ENCODE results near the gene PPA2. TPM values are rescaled to one million over a fixed set of nuclear protein-coding genes. Genes with fewer than 3 reads are reported as not detected.

Gene PPA2
- total and polyA plus RNA-seq, 7 donors = 33.1 to 48.5 (median 41.7) TPM

DNA sequence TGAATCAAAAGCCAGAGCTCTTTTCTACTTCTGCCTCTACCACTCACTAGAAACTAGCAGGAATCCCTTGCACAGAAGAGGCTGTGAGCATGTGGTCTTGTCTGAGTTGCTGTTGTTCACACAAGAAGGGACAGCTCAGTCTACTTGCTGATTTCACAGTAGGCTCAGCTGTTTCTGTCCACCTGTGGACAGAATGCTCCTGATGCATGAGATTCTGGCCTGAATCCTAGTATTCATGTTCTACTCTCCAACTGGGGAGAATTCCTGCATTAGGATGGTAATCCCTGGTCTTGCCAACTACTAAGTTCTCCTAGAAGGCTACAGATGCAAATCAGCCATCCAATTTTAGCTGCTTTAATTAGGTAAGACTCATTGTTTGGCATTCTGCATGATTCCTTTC is 112.8 kb downstream of the PPA2 start:
- no peak for DNase-seq
- H3K27me3 ChIP-seq (ENCODE audit: insufficient read depth in 3 of 3, low read length in 2 of 3) = no peaks in the 10 kb centered on the region
- H3K4me1 ChIP-seq = no peaks in the 10 kb centered on the region
- intact Hi-C loops (cut with DNase I) = no loop called here
- TF ChIP-seq, protein P1, sequence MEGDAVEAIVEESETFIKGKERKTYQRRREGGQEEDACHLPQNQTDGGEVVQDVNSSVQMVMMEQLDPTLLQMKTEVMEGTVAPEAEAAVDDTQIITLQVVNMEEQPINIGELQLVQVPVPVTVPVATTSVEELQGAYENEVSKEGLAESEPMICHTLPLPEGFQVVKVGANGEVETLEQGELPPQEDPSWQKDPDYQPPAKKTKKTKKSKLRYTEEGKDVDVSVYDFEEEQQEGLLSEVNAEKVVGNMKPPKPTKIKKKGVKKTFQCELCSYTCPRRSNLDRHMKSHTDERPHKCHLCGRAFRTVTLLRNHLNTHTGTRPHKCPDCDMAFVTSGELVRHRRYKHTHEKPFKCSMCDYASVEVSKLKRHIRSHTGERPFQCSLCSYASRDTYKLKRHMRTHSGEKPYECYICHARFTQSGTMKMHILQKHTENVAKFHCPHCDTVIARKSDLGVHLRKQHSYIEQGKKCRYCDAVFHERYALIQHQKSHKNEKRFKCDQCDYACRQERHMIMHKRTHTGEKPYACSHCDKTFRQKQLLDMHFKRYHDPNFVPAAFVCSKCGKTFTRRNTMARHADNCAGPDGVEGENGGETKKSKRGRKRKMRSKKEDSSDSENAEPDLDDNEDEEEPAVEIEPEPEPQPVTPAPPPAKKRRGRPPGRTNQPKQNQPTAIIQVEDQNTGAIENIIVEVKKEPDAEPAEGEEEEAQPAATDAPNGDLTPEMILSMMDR (IDR thresholded peaks at IDR 0.05) = no peak
- no peak overlapping the region for H3K27ac ChIP-seq
- no peak overlapping the region for H3K4me3 ChIP-seq
- H3K36me3 ChIP-seq (ENCODE audit: insufficient read depth in 1 of 2, low read depth in 1 of 2) = peaks cover 0 to 21% of the 10 kb centered on the region in 2 donors
- ATAC-seq = no peak
- no peaks in the 10 kb centered on the region for H3K9me3 ChIP-seq

DNA sequence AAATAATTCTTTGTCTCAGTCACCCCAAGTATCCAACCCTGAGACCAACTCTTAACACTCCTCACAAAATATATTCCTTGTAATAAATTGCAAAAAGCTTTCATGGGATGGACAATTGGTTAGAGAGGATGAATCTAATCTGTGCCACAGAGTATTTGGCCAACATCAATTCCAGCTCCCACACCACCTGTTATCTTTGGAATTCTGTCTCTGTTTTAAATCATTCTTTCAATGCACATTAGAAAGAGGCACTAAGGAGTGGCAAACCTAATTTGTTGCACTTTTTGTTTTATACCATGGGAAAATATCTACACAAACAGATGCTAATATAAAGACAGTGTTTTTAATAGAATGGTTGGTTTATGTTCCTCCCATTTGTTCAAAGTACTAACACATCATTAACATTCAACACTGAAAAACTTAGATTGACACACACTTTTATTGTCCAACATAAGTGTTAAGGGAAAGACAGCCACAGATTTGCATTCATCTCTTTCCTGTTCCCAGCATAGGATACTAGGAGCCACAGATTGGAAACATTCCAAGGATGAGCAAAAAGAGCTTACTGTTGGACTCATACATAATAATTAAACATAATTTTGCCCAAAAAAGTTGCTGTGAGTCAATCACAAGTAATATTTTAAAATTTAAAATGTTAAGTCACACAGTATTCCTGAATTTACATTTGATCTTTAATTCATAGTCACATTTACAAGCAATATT is 116.4 kb downstream of the PPA2 start:
- Histone ChIP-seq H3K4me1 (peaks cover 4% of the 10 kb centered on the region), H3K4me3 (no peak overlapping the region), H3K27me3 (ENCODE audit: insufficient read depth in 3 of 3, low read length in 2 of 3) (no peaks in the 10 kb centered on the region), H3K27ac (no peak overlapping the region), H3K36me3 (ENCODE audit: insufficient read depth in 1 of 2, low read depth in 1 of 2) (peaks cover 0 to 15% of the 10 kb centered on the region in 2 donors), H3K9me3 (no peaks in the 10 kb centered on the region)
- DNase-seq = no peak
- TF ChIP-seq, protein P1 (IDR thresholded peaks at IDR 0.05) = no peak
- intact Hi-C loops (cut with DNase I) = no loop called here
- ATAC-seq = no peak

DNA sequence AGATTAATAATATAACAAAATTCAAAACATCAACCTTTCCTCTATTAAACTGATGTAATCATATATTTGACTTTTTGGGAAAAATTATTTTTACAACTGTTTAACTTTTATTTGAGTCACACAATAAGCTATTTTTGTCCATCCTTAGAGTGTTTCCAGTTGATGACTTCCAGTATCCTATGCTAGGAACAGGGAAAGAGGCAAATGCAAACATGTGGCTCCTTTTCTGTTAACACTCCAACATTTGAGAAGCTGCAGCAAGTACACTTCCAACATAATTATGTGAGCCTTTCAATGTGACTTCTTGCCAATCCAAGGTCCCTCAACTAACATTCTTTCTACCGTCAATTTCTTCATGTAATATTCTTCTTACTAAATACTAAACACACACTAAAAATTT is 117.7 kb downstream of the PPA2 start:
- peaks cover 0 to 15% of the 10 kb centered on the region in 2 donors for H3K36me3 ChIP-seq (ENCODE audit: insufficient read depth in 1 of 2, low read depth in 1 of 2)
- intact Hi-C loops (cut with DNase I) = no loop called here
- no peak for ATAC-seq

DNA sequence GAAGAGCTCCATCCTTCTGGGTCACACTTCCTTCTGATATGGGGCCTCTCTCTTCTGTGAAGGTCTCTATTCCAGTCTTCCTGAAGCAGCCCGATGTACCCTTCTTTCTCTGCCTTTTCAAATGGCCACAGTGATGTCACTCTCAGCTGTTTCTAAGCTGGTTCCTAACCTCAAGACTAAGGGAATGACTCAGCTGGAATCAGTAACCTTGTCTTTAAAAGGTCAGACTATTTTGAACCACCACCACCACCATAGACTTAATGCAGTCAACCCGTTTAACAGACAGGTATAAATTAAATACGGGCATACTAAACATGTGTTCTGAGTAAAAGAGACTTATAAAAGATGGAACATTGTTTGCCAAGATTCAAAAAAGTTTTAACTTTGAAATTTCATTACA is 121.0 kb downstream of the PPA2 start:
- peak in 3 of 4 donors; percentile 53 to 74 (median 73) for ATAC-seq
- Histone ChIP-seq H3K4me1 (peaks cover 11% of the 10 kb centered on the region), H3K27ac (peak overlapping the region; percentile 54), H3K9me3 (no peaks in the 10 kb centered on the region), H3K4me3 (peak overlapping the region; percentile 50), H3K27me3 (ENCODE audit: insufficient read depth in 3 of 3, low read length in 2 of 3) (no peaks in the 10 kb centered on the region), H3K36me3 (ENCODE audit: insufficient read depth in 1 of 2, low read depth in 1 of 2) (no peaks in the 10 kb centered on the region)
- WGBS, 3 donors = 54 to 74% (median 62%) methylated on average over 3 of the region's 3 CpGs
- DNase-seq = no peak
- intact Hi-C loops (cut with DNase I) = no loop called here
- TF ChIP-seq, protein P1 (IDR thresholded peaks at IDR 0.05) = no peak

More for the DNA sequence above, 117.7 kb downstream of the PPA2 start:
- no peak for DNase-seq
- no peaks in the 10 kb centered on the region for H3K27me3 ChIP-seq (ENCODE audit: insufficient read depth in 3 of 3, low read length in 2 of 3)
- no peak overlapping the region for H3K27ac ChIP-seq
- TF ChIP-seq, protein P1 (IDR thresholded peaks at IDR 0.05) = no peak
- H3K4me1 ChIP-seq = peaks cover 4% of the 10 kb centered on the region
- WGBS, 3 donors = 49 to 54% (median 51%) methylated on average over 1 of the region's 1 CpG
- no peaks in the 10 kb centered on the region for H3K9me3 ChIP-seq
- H3K4me3 ChIP-seq = no peak overlapping the region

DNA sequence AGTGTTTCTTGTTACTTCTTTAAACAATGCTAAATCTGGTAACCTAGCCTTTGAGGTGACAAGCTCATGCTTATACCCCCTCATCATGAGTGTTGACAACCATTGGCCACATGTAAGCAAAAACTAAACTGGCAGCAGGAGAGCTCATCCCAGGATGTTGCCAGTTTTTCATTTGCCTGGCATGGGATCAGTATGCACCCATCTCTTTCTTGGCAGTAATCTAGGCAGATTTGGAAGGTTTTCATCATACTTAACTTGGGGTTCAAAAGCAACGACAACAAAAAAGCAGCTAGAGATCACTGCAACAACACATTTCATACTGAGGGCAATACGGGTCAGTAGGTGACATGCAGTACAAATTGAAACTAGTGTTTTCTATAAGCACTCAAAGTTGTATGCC is 122.0 kb downstream of the PPA2 start:
- no peaks in the 10 kb centered on the region for H3K27me3 ChIP-seq (ENCODE audit: insufficient read depth in 3 of 3, low read length in 2 of 3)
- H3K4me3 ChIP-seq = peak overlapping the region; percentile 50
- H3K36me3 ChIP-seq (ENCODE audit: insufficient read depth in 1 of 2, low read depth in 1 of 2) = no peaks in the 10 kb centered on the region
- DNase-seq = no peak
- no peaks in the 10 kb centered on the region for H3K9me3 ChIP-seq
- no peak overlapping the region for H3K27ac ChIP-seq
- peaks cover 11% of the 10 kb centered on the region for H3K4me1 ChIP-seq
- no peak for ATAC-seq
- intact Hi-C loops (cut with DNase I) = no loop called here
- TF ChIP-seq, protein P1 (IDR thresholded peaks at IDR 0.05) = no peak
- WGBS, 3 donors = 38 to 70% (median 53%) methylated on average over 2 of the region's 2 CpGs
